ENCODE results near the gene STK32A. TPM values are rescaled to one million over a fixed set of nuclear protein-coding genes. Genes with fewer than 3 reads are reported as not detected.

The STK32A gene
- total RNA-seq, 1 donor from 2014 or later = 0.28 TPM

- Mint-ChIP-seq H3K4me1 (no peaks in the 10 kb centered on the region), H3K27ac (ENCODE audit: unreplicated experiment) (no peak overlapping the region), H3K27me3 (ENCODE audit: low read depth) (no peaks in the 10 kb centered on the region), H3K4me3 (no peak overlapping the region), H3K36me3 (ENCODE audit: low read depth) (peaks cover 5% of the 10 kb centered on the region), H3K9me3 (peaks cover 3% of the 10 kb centered on the region)
- no peak for DNase-seq (ENCODE audit: low read depth, low spot score)
- no peak for TF ChIP-seq CTCF (conservative IDR thresholded peaks at IDR 0.05)
These were observed 18.2 kb upstream of the STK32A start for GRCh38 chr5:147216552-147217154.

- no peak for TF ChIP-seq CTCF (conservative IDR thresholded peaks at IDR 0.05)
These were observed 11.5 kb upstream of the STK32A start for GRCh38 chr5:147223343-147223742.

GRCh38 chr5:147223948-147224791, 10.7 kb upstream of the STK32A start:
- no peaks in the 10 kb centered on the region for H3K36me3 Mint-ChIP-seq (ENCODE audit: low read depth)
- no peak for DNase-seq (ENCODE audit: low read depth, low spot score)
- peaks cover 8% of the 10 kb centered on the region for H3K27me3 Mint-ChIP-seq (ENCODE audit: low read depth)
- TF ChIP-seq CTCF (conservative IDR thresholded peaks at IDR 0.05) = peak; percentile 66
- H3K9me3 Mint-ChIP-seq = peaks cover 8% of the 10 kb centered on the region
- H3K4me1 Mint-ChIP-seq = no peaks in the 10 kb centered on the region
- no peak overlapping the region for H3K27ac Mint-ChIP-seq (ENCODE audit: unreplicated experiment)
- no peak overlapping the region for H3K4me3 Mint-ChIP-seq

More at GRCh38 chr5:147223343-147223742, 11.5 kb upstream of the STK32A start:
- Mint-ChIP-seq H3K4me3 (no peak overlapping the region), H3K36me3 (ENCODE audit: low read depth) (no peaks in the 10 kb centered on the region), H3K4me1 (no peaks in the 10 kb centered on the region), H3K27ac (ENCODE audit: unreplicated experiment) (no peak overlapping the region), H3K9me3 (peaks cover 9% of the 10 kb centered on the region), H3K27me3 (ENCODE audit: low read depth) (peaks cover 5% of the 10 kb centered on the region)
- DNase-seq (ENCODE audit: low read depth, low spot score) = no peak

GRCh38 chr5:147225938-147226337, 8.9 kb upstream of the STK32A start:
- peaks cover 21% of the 10 kb centered on the region for H3K27me3 Mint-ChIP-seq (ENCODE audit: low read depth)
- no peak for TF ChIP-seq CTCF (conservative IDR thresholded peaks at IDR 0.05)
- no peak for DNase-seq (ENCODE audit: low read depth, low spot score)
- H3K4me3 Mint-ChIP-seq = no peak overlapping the region
- no peaks in the 10 kb centered on the region for H3K36me3 Mint-ChIP-seq (ENCODE audit: low read depth)
- H3K27ac Mint-ChIP-seq (ENCODE audit: unreplicated experiment) = no peak overlapping the region
- H3K9me3 Mint-ChIP-seq = peaks cover 11% of the 10 kb centered on the region
- H3K4me1 Mint-ChIP-seq = no peaks in the 10 kb centered on the region

GRCh38 chr5:147226512-147226911, 8.3 kb upstream of the STK32A start:
- Mint-ChIP-seq H3K36me3 (ENCODE audit: low read depth) (no peaks in the 10 kb centered on the region), H3K4me1 (no peaks in the 10 kb centered on the region), H3K9me3 (peaks cover 11% of the 10 kb centered on the region), H3K27ac (ENCODE audit: unreplicated experiment) (no peak overlapping the region), H3K27me3 (ENCODE audit: low read depth) (peaks cover 26% of the 10 kb centered on the region), H3K4me3 (no peak overlapping the region)
- TF ChIP-seq CTCF (conservative IDR thresholded peaks at IDR 0.05) = no peak
- no peak for DNase-seq (ENCODE audit: low read depth, low spot score)
